ENCODE results near the gene STK10. TPM values are rescaled to one million over a fixed set of nuclear protein-coding genes. Genes with fewer than 3 reads are reported as not detected.
A peak's percentile ranks its signal among the peaks of the same experiment; 100 is the strongest.

Gene STK10
- total and polyA plus RNA-seq, 2 of the 8 experiments (the other 6 are each of a cell fraction or from before 2014, with no cell fraction given): 10.5 to 21.4 TPM

GRCh38 chr5:172010278-172010677 lies 177.7 kb downstream of the STK10 start (continued):
- TF ChIP-seq, protein P1, sequence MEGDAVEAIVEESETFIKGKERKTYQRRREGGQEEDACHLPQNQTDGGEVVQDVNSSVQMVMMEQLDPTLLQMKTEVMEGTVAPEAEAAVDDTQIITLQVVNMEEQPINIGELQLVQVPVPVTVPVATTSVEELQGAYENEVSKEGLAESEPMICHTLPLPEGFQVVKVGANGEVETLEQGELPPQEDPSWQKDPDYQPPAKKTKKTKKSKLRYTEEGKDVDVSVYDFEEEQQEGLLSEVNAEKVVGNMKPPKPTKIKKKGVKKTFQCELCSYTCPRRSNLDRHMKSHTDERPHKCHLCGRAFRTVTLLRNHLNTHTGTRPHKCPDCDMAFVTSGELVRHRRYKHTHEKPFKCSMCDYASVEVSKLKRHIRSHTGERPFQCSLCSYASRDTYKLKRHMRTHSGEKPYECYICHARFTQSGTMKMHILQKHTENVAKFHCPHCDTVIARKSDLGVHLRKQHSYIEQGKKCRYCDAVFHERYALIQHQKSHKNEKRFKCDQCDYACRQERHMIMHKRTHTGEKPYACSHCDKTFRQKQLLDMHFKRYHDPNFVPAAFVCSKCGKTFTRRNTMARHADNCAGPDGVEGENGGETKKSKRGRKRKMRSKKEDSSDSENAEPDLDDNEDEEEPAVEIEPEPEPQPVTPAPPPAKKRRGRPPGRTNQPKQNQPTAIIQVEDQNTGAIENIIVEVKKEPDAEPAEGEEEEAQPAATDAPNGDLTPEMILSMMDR (IDR thresholded peaks at IDR 0.05; ENCODE audit: control extremely low read depth in 1 of 3, insufficient read depth in 1 of 3, low read depth in 1 of 3, low read length in 3 of 3): peak in 2 of 3 experiments; percentile 33 to 56; a peak in 2 of 4 replicates
- TF ChIP-seq, protein P2, sequence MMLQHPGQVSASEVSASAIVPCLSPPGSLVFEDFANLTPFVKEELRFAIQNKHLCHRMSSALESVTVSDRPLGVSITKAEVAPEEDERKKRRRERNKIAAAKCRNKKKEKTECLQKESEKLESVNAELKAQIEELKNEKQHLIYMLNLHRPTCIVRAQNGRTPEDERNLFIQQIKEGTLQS (IDR thresholded peaks at IDR 0.05; ENCODE audit: insufficient read depth, low read depth, low read length): no peak

All from H1 (cell line).